NOMO-1 treated with DMSO at 0.1 percent for 48 hours (cell line): ENCODE results near the gene SLC1A4.
"Not testable (repeated sequence)": the region's sequence is repeated elsewhere in the genome, so short reads cannot be mapped to it uniquely, and the experiment has no call there.

Experiments used
- DNase-seq: peaks from one replicate; lab custom pipeline; 2025; ENCODE audit not compliant: unreplicated experiment; lab: John Stamatoyannopoulos, UW

The SLC1A4 gene

GRCh38 chr2:64963719-64964118 is 25.5 kb upstream of the SLC1A4 start:
- no peak for DNase-seq

- DNase-seq: no peak
Observed at GRCh38 chr2:64966017-64966416, 23.2 kb upstream of the SLC1A4 start.

DNA sequence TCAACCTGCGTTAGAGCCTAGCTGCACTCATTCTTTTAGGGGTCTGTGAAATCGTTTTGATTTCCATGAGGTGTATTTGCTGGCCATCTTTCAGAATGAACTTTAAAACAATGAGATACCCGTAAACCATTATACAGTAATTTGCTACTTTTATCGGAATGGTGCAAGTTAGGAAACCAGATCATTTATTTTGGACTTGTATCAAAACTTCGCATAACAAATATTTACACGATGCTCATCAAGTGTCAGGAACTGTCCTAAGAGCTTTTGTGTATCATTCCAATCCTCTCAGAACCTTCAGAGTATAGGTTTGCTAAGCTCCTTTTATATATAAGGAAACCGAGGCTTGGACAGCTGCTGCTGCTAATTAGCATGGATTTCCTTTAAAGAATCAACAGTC is 22.4 kb upstream of the SLC1A4 start:
- no peak for DNase-seq

DNA sequence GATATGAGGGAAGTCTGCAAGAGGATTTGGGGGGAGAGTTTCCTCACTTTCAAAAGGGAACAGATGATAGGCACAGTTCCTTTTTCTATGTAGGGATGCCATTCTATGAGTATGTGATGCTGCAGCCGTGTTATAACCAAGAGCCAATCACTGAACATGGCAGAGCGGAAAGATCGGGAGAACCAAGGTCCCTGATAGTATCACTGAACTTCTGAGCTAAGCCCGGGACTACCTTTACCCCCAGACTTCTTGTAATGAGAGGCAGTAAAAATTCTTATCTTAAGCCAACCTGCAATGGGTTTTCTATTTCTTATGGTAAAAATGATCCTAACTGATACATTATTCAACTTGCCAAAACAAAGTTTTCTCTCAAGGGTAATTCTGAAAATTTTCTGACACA is 21.6 kb upstream of the SLC1A4 start:
- DNase-seq: no peak

DNA sequence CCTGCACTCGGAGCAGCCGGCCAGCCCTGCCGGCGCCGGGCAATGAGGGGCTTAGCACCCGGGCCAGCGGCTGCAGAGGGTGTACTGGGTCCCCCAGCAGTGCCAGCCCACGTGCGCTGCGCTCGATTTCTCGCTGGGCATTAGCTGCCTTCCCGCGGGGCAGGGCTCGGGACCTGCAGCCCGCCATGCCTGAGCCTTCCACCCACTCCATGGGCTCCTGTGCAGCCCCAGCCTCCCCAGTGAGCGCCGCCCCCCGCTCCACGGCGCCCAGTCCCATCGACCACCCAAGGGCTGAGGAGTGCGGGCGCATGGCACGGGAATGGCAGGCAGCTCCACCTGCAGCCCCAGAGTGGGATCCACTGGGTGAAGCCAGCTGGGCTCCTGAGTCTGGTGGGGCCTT is 20.1 kb upstream of the SLC1A4 start:
- DNase-seq: not testable (repeated sequence)

DNA sequence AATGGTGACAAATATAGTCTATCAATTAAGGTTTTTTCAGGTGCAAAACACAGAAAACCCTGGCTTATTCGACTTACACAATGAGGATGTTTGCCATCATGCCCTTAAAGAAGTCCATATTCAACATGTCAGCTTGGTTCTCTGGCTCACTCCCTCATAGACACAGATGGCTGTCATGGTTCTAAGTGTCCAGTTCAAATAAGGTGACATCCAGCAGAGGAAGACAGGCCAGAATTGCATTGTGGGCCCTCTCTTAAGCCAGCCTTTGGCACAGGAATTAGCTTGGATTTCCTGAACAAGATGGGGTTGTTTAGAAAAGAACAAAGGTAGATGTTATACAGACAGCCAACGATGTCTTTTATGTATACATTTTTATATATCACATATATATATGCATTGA is 18.7 kb upstream of the SLC1A4 start:
- no peak for DNase-seq

DNA sequence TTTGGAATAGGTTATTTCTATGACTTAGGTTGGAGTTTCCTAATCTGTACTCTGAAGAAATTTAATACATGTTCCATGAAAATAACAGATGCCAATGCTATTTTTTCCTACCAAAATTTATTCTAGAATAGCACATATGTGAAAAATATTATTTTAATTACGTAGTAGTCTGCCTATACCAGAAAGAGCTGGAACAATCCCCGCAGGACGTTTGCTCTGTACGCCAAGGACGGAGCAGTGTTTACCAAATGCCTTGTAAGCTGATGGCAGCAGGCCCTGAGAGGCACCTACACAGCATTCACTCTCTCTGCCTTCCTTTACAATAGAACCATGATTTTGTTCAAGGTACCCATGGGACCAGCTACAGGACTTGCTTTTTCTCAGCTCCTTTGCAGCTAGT is 16.8 kb upstream of the SLC1A4 start:
- no peak for DNase-seq

DNA sequence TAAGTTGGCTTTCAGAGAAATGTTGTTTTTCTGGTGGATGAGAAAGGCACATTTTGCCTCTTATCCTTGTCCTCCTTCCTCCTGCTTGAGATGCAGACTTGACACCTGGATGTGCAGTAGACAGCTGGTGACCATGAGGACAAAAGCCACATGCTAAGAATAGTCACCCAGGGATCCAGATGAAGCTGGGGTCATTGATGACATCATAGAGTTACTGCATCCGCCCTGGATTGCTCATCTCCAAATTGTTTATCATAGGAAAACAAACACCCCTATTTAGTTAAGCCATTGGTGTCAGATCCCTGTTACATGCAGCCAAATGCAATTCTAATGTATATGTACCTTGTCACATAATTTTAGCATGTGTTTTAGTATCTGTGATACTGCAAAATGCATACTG is 16.3 kb upstream of the SLC1A4 start:
- DNase-seq: no peak

DNA sequence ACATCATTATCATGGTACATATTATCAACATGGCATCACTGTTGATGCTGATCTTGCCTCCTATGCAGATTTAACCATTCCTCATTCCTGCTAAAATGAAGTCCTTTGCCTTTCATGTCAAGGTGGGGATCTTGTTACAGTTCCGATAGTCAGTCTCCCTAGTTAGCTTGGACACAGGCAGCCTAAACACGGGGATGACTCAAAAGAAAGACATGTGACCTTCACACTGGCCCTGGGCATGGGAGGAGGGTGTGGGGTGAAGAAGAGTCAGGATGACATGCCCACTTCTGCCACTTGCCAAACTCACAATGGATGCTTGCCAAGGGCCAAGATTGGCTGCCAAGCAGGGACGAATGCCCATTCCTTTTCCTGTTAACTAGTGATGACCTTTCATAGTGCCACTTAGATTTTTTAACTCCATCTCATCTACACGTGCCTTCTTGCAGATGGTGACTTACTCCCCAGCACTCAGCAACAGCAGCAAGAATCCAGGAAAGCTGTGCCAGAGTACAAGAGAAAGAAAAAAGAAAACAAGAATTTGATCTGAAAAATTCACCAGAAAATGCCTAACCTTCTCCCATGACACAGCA is 13.9 kb upstream of the SLC1A4 start:
- no peak for DNase-seq

DNA sequence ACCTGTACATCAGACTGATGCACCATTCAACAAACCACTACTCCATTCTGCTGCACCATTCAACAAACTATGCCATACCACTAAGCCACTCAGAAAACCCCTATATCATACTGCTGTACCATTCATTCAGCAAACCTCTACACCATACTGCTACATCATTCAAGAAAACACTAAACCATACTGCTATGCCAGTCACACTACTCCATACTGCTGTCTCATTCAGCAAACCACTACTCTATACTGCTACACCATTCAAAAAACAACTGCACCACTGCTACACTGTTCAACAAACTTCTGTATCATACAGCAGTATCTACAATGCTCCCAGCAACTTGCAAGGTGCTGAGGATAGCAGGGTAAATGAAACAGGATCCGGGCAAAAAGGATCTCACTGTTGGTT is 12.9 kb upstream of the SLC1A4 start:
- DNase-seq: no peak

GRCh38 chr2:64978514-64979268 is 10.5 kb upstream of the SLC1A4 start:
- DNase-seq: peak; percentile 29

GRCh38 chr2:64979744-64980143 is 9.5 kb upstream of the SLC1A4 start:
- no peak for DNase-seq

- peak; percentile 9 for DNase-seq
Observed at GRCh38 chr2:64980183-64980582, 9.0 kb upstream of the SLC1A4 start.

DNA sequence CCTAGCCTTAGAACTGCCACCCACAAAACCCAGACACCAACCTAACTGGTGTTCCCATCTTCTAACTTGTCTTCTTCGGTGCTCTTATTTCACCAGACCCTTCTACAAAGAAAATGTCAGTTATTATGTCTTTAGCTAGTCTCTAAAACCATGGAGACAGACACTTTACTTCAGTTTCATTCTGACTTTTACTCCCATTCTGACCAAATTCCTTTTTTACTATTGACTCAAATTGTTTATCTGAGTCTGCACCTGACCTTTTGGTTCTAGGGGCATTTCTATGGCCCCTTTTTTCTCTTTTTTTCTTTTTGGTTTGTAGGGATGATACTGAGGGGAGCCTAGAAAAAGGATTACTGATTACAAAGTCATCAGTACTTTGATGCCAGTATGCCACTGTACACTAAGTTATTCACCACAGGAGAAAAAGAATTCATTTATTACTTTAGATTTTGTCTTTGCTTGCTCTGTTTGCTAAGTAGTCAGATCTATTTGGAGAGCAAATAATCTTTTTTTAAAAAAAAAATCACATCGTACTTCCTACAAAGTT is 6.8 kb upstream of the SLC1A4 start:
- DNase-seq: no peak

DNA sequence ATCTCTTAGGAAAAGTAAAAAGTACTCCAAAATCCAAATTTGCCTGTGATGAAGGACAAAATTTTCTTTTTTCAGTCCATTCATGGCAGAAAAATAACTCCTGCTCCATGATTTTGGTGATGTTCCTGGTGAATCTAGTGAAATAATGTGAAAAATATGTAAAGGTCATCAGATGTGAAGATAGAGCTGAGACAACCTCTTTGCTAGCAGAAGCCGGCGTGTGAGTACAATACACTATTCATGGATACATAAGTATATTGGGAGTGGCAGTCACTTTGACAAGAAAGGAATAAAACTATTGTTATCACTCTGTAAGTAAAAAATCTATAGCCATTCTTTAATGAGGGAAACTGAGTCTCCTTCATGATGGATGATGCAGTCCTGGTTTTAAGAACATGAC is 6.3 kb upstream of the SLC1A4 start:
- DNase-seq: no peak

GRCh38 chr2:64985447-64985846 is 3.8 kb upstream of the SLC1A4 start:
- no peak for DNase-seq

- DNase-seq: peak; percentile 29
Observed at GRCh38 chr2:64987001-64987955, 1.9 kb upstream of the SLC1A4 start.

GRCh38 chr2:64987956-64988419 is 1.2 kb upstream of the SLC1A4 start:
- DNase-seq: peak; percentile 88

GRCh38 chr2:64988420-64989125 is 626 bp upstream of the SLC1A4 start:
- peak; percentile 65 for DNase-seq

DNA sequence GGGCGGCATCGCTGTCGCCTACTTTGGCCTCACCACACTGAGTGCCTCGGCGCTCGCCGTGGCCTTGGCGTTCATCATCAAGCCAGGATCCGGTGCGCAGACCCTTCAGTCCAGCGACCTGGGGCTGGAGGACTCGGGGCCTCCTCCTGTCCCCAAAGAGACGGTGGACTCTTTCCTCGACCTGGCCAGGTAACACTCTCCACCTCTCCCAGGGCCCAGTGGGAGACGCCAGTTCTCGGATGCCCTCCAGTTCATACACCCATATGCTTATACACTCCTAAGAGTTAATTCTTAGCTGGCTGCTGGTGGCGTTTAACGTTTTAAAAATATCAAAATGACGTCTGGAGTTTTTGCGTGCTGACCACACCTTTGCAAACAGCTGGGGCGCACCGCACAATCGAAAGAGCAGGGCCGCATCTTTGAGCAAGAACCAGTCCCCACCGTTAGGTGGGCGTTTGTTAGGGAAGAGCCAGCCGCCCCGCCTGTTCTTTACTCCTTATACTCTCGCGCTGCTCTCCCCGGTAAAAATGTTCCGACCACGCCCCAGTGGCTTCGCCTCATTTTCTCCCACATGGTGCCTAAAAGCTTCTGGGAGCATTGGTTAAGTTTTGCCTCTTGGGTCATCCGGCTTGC is 899 bp downstream of the SLC1A4 start:
- peak; percentile 48 for DNase-seq
